HG02642 (cell line): ENCODE results near the gene CISD3.

Source experiments
- ATAC-seq: cut with Tn5 transposase; IDR thresholded peaks from one replicate; pipeline ENCODE4 v1.9.1; 2021; ENCODE audit warnings: mild to moderate bottlenecking; ENCODE audit not compliant: unreplicated experiment, poor library complexity

The CISD3 gene

GRCh38 chr17:38729886-38730525 is at the start of gene CISD3:
CISD3 (plus strand) TSS chr17:38730341; CDS start chr17:38730359, 18 bp downstream.
- peak; percentile 81 for ATAC-seq

GRCh38 chr17:38681096-38681495 is 49.0 kb upstream of the CISD3 start:
- no peak for ATAC-seq

GRCh38 chr17:38685491-38685890 is 44.6 kb upstream of the CISD3 start:
- no peak for ATAC-seq

GRCh38 chr17:38687286-38687685 is 42.9 kb upstream of the CISD3 start:
- no peak for ATAC-seq

GRCh38 chr17:38690386-38690785 is 39.8 kb upstream of the CISD3 start:
- no peak for ATAC-seq

GRCh38 chr17:38691154-38691553 is 39.0 kb upstream of the CISD3 start:
- ATAC-seq: no peak

GRCh38 chr17:38693700-38694329 is 36.3 kb upstream of the CISD3 start:
- no peak for ATAC-seq

- no peak for ATAC-seq
Observed at GRCh38 chr17:38697061-38697820, 32.9 kb upstream of the CISD3 start.

GRCh38 chr17:38698760-38699159 is 31.4 kb upstream of the CISD3 start:
- ATAC-seq: no peak

GRCh38 chr17:38701504-38702165 is 28.5 kb upstream of the CISD3 start:
- peak; percentile 29 for ATAC-seq

- ATAC-seq: peak; percentile 37
Observed at GRCh38 chr17:38702166-38702915, 27.8 kb upstream of the CISD3 start.

- ATAC-seq: peak; percentile 5
Observed at GRCh38 chr17:38702916-38703741, 27.0 kb upstream of the CISD3 start.

GRCh38 chr17:38703742-38704605 is 26.2 kb upstream of the CISD3 start:
- ATAC-seq: peak; percentile 25

GRCh38 chr17:38704606-38705522 is 25.3 kb upstream of the CISD3 start, which contains the start of gene MLLT6:
MLLT6 (plus strand) TSS chr17:38705273; CDS start chr17:38705633, 360 bp downstream.
- no peak for ATAC-seq

- ATAC-seq: no peak
Observed at GRCh38 chr17:38705523-38705802, 24.7 kb upstream of the CISD3 start.

- ATAC-seq: no peak
Observed at GRCh38 chr17:38705803-38706504, 24.2 kb upstream of the CISD3 start.
